NCI-H2029 (cell line): ENCODE measurements around the gene EIF4G1.
"Not testable (repeated sequence)": the region's sequence is repeated elsewhere in the genome, so short reads cannot be mapped to it uniquely, and the experiment has no call there.

Experiments
- DNase-seq: peaks from one replicate; lab custom pipeline; 2025; lab: John Stamatoyannopoulos, UW

The EIF4G1 gene, protein sequence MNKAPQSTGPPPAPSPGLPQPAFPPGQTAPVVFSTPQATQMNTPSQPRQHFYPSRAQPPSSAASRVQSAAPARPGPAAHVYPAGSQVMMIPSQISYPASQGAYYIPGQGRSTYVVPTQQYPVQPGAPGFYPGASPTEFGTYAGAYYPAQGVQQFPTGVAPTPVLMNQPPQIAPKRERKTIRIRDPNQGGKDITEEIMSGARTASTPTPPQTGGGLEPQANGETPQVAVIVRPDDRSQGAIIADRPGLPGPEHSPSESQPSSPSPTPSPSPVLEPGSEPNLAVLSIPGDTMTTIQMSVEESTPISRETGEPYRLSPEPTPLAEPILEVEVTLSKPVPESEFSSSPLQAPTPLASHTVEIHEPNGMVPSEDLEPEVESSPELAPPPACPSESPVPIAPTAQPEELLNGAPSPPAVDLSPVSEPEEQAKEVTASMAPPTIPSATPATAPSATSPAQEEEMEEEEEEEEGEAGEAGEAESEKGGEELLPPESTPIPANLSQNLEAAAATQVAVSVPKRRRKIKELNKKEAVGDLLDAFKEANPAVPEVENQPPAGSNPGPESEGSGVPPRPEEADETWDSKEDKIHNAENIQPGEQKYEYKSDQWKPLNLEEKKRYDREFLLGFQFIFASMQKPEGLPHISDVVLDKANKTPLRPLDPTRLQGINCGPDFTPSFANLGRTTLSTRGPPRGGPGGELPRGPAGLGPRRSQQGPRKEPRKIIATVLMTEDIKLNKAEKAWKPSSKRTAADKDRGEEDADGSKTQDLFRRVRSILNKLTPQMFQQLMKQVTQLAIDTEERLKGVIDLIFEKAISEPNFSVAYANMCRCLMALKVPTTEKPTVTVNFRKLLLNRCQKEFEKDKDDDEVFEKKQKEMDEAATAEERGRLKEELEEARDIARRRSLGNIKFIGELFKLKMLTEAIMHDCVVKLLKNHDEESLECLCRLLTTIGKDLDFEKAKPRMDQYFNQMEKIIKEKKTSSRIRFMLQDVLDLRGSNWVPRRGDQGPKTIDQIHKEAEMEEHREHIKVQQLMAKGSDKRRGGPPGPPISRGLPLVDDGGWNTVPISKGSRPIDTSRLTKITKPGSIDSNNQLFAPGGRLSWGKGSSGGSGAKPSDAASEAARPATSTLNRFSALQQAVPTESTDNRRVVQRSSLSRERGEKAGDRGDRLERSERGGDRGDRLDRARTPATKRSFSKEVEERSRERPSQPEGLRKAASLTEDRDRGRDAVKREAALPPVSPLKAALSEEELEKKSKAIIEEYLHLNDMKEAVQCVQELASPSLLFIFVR (N-terminal part only)

DNA sequence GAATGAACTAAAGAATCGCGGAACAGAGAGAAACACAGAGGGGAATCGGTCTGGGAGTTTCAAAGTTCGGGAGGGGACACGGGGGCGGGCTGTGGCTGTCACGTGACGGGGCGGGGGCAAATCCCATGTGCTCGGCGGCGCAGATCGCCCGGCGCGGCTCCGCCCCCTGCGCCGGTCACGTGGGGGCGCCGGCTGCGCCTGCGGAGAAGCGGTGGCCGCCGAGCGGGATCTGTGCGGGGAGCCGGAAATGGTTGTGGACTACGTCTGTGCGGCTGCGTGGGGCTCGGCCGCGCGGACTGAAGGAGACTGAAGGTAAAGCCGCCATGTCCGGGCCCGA is at the start of gene EIF4G1:
EIF4G1 (plus strand) TSS at position 244 of the 337 bp plus-strand sequence. CDS start 1,191 bp downstream, outside the sequence.
- peak; percentile 92 for DNase-seq

DNA sequence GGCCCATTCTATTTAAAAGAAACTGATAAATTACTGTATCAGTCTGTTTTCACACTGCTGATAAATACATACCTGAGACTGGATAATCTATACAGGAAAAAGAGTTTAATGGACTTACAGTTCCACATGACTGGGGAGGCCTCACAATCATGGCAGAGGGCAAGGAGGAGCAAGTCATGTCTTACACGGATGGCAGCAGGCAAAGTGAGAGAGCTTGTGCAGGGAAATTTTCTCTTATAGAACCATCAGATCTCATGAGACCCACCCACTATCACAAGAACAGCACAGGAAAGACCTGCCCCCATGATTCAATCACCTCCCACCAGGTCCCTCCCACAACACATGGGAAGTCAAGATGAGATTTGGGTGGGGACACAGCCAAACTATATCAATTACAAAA is 47.2 kb upstream of the EIF4G1 start:
- not testable (repeated sequence) for DNase-seq

DNA sequence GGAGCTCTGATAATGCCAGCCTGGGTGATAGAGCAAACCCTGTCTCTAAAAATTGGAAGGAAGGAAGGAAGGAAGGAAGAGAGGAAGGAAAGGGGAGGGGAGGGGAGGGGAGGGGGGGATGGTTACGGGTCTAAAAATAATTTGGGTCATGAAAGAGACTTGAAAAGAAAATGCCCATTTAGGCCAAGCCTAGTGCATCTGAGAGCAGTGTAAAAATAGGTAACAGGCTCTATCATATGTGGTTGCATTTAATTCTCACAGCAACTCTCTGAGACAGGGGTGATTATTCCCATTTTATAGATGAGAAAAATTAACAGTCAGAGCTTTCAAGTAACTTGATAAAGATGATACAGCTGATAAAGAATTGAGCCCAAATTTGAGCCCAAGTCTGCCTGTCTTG is 42.1 kb upstream of the EIF4G1 start:
- DNase-seq = no peak

DNA sequence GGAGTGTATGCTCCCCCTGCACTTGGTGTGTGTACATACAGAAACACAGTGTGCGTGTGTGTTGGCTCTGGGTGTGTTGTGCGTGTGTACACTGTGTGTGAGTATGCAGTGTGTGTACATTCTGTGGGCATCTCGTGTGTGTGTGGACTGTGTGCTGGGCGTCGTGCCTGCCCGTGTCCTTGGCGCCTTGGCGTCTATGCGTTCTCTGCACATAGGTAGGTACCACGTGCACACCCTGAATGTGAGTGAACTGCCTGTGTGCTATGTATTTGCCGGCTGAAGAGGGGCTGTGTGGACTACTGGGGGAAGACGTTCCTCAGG is 39.1 kb upstream of the EIF4G1 start:
- DNase-seq = no peak

DNA sequence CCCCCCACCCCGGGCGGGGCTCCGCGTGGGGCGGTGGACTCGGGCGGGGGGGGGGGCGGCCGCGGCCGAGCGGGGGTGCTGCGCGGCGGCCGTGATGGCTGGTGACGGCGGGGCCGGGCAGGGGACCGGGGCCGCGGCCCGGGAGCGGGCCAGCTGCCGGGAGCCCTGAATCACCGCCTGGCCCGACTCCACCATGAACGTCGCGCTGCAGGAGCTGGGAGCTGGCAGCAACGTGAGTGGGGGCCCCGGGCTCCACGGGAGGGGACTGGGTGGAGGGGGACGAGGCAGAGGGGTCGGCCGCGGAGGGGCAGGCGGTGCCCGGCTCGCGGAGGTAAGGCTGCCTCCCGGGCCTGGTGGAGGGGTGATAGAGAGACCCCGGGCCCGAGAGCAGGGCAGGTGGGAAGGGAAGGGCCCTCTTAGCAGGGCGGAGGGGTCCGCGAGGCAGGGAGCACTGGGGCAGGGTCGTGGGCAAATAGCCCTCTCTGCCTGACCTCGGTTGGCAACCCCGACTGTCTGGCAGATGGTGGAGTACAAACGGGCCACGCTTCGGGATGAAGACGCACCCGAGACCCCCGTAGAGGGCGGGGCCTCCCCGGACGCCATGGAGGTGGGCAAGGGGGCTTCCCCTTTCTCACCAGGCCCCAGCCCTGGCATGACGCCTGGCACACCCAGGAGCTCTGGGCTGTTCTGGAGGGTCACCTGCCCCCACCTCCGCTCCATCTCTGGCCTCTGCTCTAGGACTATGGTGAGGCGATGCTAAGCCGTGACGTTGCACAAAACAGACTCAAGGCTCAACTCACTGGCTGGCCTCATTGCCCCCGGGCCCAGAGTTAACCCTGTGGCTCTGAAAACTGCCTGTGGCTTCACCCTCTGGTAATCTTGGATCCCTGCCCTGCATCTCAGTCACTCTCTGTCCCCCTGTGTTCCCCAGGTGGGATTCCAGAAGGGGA is 38.2 kb upstream of the EIF4G1 start, which contains the start of gene ECE2:
ECE2 (plus strand) TSS at position 62 of the 950 bp plus-strand sequence; CDS start at position 194, 132 bp downstream.
- DNase-seq = no peak

DNA sequence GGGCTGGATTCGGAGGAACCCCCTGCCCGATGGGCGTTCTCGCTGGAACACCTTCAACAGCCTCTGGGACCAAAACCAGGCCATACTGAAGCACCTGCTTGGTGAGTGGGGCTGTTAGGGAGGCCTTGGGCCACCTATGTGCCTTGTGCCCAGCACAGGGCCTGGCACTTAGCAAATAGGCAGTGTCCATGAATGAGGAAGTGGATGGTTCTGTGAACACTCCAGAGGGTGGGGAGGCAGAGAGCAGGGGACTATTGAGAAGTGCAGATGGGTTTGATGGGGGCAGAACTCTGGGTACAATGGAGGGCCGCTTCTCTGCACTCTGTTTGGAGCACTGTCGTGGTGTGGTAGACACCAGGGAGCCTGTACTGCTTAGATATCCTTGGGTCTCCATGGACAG is 37.0 kb upstream of the EIF4G1 start:
- DNase-seq = no peak

DNA sequence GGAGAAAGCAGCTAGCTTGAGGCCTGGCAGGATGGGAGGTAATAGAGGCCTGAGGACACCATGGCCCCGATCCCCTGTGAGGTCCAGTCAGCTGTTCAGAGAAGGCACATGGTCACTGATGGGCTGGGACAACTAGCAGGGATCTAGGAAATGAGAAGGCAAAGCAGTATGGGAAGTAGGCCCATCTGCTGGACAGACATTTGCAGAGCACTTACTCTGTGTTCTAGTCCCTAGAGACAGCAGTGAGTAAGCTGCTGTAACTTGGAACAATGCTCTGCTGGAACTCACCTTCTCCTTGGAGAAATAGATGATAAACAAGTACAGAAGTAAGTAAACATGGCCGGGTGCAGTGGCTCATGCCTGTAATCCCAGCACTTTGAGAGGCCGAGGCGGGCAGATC is 31.5 kb upstream of the EIF4G1 start:
- no peak for DNase-seq

DNA sequence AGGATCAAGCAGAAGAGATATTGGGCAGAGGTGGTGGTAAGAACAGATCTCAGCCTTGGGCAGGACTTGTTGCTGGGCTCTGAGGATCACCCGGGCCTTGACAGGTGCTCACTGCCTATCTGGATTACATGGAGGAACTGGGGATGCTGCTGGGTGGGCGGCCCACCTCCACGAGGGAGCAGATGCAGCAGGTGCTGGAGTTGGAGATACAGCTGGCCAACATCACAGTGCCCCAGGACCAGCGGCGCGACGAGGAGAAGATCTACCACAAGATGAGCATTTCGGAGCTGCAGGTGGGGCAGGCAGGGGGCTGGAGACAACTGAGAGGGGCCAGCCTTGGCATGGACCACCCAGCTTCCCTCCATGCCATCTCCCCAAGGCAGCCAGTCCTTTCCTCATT is 30.7 kb upstream of the EIF4G1 start:
- no peak for DNase-seq

DNA sequence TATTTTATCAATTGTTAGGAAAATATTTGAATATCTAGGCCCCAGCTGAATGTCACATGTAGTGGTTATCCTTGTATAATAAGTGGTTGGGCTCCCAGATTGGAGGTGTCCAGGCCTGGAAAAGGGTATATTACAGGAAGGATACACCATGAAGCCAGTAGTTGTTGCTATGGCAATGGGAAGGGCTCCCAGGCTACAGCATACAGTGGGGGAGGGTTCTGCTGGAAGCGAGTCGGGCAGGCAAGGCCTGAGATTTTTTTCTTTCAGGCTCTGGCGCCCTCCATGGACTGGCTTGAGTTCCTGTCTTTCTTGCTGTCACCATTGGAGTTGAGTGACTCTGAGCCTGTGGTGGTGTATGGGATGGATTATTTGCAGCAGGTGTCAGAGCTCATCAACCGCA is 29.7 kb upstream of the EIF4G1 start:
- peak; percentile 80 for DNase-seq

DNA sequence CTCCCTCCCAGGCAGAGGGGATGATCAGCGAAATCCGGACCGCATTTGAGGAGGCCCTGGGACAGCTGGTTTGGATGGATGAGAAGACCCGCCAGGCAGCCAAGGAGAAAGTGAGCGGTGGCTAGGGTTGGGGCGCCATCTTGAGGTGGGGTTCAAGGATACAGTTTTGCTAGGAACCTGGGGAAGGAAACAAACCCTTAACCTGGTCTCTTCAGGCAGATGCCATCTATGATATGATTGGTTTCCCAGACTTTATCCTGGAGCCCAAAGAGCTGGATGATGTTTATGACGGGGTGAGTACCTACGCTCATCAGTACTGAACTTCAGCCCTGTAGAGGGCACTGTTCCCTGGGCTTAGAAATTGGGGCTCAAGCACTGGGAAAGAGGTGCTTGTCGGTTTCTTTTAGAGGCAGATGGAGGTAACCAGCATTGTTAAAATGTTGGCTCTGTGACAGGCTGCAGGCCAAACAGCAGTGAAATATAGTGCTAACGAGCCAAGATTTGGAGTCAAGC is 24.9 kb upstream of the EIF4G1 start:
- peak; percentile 22 for DNase-seq

DNA sequence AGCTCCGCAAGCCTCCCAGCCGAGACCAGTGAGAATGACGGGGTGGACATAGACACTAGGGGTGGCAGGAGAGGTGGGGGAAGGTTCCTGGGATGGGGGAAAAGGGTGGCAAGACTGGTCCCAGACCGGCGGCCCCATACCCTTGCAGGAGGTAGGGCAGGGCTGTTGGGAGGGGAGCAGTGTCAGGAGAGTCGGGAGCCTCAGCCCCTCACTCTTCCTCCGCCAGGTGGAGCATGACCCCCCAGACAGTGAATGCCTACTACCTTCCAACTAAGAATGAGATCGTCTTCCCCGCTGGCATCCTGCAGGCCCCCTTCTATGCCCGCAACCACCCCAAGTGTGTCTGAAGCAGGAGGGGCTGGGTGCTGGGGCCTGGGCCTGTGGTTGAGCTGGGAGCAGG is 24.1 kb upstream of the EIF4G1 start:
- DNase-seq = no peak

DNA sequence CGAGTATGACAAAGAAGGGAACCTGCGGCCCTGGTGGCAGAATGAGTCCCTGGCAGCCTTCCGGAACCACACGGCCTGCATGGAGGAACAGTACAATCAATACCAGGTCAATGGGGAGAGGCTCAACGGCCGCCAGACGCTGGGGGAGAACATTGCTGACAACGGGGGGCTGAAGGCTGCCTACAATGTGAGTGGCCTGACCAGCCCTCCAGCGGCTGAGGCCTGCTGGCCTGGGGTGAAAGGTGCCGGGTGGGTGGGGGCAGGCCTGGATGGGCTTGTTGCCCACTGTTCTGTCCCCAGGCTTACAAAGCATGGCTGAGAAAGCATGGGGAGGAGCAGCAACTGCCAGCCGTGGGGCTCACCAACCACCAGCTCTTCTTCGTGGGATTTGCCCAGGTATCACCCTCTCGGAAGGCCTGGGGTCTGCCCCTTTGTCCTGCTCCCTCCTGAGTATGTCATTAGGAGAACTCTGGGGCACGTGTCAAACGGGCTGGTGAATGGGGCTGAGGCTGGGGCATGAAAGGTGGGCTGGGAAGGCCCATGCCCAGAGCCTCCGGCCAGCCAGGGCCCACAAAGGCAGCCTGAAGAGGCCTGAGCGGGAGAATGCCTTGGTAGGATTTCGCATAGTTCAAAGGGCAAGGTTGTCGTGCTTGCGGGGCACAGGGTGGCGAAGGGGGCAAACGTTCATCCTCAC is 23.2 kb upstream of the EIF4G1 start:
- DNase-seq = no peak

DNA sequence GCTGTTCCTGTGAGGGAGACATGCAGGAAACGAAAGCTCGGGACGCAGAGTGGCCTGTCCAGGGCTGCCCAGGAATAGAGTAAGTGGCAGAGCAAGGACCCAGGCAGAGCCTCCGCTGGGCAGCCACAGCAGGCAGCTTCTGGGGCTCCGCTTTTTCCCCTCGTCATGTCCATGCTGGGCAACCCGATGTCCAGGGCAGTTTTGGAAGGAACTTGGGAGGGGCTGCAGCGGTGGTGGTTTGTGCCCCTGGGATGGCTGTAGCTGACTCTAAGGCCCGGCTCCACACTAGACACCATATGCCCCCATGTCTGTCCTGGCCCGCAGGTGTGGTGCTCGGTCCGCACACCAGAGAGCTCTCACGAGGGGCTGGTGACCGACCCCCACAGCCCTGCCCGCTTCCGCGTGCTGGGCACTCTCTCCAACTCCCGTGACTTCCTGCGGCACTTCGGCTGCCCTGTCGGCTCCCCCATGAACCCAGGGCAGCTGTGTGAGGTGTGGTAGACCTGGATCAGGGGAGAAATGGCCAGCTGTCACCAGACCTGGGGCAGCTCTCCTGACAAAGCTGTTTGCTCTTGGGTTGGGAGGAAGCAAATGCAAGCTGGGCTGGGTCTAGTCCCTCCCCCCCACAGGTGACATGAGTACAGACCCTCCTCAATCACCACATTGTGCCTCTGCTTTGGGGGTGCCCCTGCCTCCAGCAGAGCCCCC is 22.5 kb upstream of the EIF4G1 start:
- DNase-seq = no peak

DNA sequence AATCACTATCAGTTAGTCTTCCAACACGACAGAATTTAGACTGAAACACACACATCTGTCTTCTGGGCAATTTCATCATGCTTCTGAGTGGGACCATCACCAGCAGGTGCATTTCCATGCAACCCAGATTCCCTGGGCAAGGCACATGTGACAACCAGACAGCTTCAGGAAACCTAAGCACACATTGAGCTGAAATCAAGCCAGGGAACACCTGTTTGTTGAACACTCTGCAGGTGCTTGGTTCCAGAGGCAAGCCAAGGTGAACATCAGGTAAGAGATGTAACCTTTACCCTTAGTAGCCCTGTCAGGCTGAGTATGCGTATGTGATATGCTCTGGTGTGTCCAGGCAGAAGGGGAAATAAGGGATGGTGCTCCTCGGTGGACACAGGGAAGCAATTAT is 18.6 kb upstream of the EIF4G1 start:
- peak; percentile 80 for DNase-seq

DNA sequence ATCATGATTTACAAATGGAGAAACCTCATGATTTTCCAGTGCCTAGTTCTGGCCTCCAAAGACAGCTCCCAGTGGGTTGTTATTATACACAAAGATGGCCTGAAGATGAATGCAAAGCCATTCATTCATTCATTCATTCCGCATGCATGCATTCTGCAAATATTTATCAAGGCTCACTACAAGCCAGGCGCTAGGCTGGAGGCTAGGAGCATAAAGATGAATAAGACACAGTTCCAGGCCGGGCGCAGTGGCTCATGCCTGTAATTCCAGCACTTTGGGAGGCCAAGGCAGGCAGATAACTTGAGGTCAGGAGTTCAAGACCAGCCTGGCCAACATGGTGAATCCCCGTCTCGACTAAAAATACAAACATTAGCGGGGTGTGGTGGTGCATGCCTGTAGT is 17.8 kb upstream of the EIF4G1 start:
- DNase-seq = no peak

DNA sequence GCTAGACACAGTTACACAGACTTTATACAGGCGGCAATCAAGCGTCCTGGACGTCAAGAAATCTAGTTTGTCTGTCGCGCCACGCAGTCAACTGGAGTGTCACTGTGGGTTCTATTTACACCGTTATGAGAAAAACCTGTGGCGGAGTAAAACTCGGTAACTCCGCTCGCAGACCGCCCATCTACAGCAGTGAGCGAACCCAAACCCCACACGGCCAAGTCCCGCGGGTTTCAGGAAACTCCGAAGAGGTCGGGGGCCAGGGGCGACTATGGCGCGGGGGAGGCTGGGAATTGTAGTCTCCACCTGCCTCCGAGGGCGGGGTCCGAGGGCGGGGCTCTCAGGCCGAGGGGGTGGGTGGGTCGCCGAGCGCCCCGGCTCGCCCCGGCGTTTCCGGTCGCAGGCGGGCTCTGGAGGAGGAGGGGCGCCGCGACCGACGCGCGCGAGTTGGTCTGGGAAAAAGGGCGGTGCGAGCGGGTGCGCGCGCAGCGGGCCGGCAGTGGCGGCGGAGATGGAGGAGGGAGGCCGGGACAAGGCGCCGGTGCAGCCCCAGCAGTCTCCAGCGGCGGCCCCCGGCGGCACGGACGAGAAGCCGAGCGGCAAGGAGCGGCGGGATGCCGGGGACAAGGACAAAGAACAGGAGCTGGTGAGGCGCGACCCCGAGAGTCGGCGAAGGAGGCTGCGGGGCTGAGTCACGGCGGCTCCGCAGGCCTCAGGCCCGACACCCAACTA is 15.5 kb upstream of the EIF4G1 start, which contains the start of gene PSMD2:
PSMD2 (plus strand) TSS at position 483 of the 729 bp plus-strand sequence; CDS start at position 509, 26 bp downstream.
- peak; percentile 97 for DNase-seq

DNA sequence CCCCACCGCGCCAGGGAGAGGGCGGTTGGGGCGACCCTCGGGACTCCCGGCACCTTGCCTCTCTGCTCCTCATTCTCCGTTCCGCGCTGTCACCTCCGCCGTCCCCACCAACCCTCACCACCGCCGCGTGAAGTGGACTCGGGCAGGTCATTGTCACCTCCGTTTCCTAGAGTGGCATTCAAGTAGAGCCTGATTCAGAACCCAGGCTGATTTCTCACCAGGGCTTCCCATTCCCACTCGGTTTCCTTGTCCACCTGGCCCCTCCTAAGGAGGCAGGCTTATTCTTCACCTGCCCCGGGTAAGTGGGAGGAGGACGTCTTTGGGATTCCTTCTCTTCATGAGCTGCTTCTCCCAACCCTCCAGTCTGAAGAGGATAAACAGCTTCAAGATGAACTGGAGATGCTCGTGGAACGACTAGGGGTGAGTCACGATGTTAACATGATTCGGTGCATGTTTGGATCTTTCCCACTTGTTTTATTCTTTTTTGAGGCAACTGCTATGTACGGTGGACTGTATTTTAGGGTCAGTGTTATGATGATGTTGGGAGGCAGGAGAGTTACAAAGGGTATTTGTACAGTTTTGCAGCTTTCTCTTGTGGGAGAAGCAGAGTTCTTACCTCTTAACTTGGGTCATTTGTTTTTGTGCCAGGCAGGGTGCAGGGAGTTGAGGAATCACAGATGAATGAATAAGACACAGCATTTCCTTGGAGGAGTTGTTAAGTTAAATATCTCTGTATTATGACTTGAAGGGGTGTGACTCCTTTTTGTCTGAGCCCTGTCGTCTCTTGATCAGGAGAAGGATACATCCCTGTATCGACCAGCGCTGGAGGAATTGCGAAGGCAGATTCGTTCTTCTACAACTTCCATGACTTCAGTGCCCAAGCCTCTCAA is 14.7 kb upstream of the EIF4G1 start:
- DNase-seq = no peak

DNA sequence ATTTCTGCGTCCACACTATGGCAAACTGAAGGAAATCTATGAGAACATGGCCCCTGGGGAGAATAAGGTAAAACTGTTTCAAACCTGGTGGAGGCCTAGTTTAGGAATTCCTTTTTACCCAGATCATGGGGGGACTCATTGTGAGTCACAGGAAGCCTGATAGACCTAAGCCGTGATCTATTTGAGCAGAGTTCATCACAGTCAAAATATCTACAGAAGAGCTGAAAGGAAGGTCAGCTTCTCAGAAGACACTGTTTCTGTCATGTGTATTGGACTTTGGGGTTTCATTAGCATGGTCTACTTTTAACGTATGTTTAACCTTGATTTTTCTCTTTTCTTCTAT is 14.1 kb upstream of the EIF4G1 start:
- DNase-seq = no peak
